NOMO-1 (cell line): Measurements from ENCODE around the gene GRM1.

Experiments
- DNase-seq, 2 experiments: peaks; one replicate each; lab custom pipeline; 2025; ENCODE audit not compliant: unreplicated experiment in 2 of 2; lab: John Stamatoyannopoulos, UW

Gene GRM1

DNA sequence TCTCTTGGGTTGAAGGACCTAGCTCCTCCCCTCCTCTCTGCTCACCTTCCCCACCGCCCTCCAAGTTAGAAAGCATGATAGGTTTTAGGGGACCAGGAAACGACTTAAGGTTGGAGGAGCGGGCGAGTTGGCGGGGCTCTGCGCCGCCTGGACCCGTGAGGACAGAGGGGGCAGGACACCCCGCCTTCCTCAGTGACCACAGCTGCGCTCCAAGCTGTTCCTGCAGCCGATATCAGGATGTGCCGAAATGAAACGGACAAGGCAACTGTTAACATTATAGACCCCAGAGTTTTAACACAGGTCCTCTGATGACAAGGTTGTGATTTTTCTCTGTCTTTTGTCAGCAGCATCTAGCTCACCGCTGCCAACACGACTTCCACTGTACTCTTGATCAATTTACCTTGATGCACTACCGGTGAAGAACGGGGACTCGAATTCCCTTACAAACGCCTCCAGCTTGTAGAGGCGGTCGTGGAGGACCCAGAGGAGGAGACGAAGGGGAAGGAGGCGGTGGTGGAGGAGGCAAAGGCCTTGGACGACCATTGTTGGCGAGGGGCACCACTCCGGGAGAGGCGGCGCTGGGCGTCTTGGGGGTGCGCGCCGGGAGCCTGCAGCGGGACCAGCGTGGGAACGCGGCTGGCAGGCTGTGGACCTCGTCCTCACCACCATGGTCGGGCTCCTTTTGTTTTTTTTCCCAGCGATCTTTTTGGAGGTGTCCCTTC is at the start of gene GRM1:
Gene GRM1, plus strand, starts transcription at position 212 of the 722 bp plus-strand sequence. Its CDS starts 456 bp downstream, at position 668.
- DNase-seq, result no peak

DNA sequence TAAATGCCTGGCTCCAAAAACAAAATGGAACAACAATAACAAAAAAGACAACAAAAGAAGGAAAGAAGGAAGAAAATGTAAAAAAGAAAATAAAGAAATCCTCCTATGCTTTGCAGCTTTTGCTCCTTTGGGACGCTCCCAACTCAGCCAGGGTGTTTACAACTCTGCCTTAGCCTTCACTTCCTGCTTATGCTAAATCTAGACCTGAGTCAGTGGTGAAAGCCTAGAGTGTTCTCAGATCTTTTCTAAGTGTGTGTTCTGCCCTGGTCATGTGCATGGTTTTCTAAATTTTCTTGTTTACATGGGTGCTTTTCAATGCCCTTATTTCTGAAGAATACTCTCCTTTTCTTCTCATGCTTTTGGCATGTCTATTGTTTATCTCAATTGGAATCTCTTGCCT is 19.5 kb upstream of the GRM1 start:
- DNase-seq, result no peak

DNA sequence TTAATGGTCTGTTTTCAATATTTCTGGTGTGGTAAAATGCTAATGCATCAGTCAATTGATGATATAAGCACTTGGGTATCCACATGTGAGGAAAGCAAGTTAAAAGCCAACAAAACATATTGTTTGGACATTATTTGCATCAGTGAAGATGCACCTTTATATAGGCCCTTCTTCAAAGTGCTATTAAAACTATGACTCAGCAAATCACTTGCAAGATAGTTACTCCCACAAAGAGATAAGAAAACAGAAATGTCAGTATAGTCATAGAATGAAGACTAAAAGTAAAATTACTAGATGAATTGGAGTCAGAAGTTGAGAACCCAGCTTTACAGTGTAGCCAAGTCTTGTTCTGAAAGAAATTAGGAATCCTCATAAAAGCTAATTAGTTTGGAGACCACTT is 14.6 kb upstream of the GRM1 start:
- no peak for DNase-seq

DNA sequence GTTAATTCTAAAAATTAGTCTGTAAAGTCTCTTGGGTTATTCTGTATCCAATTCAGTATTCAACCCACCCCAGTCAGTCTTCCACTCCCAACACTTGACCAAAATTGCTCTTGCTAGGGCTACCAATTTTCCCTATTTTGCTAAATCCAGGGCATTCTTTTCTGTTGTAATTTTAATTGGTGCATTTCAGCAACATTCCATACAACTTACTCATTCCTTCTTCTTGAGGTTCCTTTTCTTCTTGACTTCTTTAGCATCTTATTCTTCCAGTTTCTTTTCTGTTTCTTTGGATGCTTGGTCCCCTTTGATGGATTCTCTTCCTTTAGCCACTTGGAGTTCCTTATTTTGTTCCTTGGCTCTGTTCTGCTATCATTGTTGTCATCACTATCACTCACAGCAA is 11.2 kb upstream of the GRM1 start:
- DNase-seq, result no peak

DNA sequence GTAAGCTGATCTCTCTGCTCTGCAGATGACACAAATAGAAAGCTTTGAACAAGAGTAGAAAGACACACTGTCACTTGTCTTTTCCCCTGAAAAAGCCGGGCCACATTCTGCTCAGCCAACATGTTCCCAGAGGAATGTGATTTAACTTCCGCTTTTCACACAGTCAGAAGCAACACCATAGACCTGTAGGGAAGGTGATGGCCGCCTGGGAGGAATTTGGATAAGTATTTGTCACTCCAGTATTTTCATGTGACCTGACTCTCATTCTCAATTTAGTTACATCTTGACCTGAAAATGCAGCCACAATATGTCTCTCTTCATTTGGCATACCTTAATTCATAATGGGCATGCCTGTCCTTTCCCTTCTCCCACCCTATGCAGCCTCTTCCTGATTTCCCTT is 2.0 kb upstream of the GRM1 start:
- DNase-seq, result no peak

DNA sequence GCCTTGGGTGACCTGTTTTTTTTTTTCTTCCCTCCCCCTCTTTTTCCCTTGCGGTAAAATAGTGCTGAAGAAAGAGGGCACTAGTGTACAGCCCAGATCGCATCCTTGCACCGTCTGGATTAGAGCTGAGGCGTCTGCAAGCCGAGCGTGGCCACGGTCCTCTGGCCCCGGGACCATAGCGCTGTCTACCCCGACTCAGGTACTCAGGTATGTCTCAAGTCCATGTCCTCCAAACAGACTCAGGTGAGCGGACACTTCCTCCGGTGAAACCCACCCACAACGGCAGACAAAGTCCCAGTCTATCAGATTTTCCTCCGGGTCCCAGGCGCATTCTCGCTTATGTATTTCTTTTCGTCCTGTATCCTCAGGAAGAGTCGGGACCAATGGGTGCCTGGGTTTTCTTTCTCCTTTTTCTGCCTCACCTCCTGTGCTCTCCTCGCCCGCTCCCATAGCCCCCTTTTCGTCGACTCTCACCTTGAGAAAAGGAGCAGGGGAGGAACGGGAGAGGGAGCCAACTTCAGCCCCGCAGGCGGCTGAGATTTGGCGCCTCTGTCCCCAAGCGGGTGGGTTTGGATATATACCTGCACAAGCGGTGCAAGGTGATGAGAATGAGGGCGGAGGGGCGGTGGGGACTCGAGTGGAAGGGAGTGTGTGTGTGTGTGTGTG is 1.1 kb upstream of the GRM1 start:
- DNase-seq, result no peak

DNA sequence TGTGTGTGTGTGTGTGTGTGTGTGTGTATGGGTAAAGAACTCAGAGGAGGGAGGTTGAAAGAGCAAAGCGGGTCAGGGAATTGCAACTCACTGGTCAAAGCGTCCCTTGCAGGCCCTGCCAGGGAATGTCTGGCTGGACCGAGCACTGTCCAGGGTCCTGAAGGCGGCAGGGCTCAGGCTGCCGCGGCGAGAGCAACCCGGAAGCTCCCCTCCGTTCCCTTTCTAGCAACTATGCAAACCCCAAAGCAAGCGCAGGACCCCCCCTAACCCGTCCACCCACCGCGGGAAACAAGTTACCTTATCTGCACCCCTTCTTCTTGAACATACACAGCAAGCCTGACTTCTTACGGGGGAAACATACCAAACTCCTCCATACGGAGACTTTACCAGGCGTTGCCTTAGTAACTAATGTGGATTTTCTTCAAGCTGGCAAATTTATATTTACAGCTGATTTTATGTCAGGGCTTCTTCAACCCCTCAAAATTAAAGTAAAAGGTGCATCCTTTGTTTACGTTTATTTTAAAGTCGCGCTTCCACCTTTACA is 538 bp upstream of the GRM1 start:
- DNase-seq, result peak; percentile 9 to 20

DNA sequence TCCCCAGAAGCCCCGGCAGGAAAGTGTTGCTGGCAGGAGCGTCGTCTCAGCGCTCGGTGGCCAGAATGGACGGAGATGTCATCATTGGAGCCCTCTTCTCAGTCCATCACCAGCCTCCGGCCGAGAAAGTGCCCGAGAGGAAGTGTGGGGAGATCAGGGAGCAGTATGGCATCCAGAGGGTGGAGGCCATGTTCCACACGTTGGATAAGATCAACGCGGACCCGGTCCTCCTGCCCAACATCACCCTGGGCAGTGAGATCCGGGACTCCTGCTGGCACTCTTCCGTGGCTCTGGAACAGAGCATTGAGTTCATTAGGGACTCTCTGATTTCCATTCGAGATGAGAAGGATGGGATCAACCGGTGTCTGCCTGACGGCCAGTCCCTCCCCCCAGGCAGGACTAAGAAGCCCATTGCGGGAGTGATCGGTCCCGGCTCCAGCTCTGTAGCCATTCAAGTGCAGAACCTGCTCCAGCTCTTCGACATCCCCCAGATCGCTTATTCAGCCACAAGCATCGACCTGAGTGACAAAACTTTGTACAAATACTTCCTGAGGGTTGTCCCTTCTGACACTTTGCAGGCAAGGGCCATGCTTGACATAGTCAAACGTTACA is 817 bp downstream of the GRM1 start:
- DNase-seq, result no peak

DNA sequence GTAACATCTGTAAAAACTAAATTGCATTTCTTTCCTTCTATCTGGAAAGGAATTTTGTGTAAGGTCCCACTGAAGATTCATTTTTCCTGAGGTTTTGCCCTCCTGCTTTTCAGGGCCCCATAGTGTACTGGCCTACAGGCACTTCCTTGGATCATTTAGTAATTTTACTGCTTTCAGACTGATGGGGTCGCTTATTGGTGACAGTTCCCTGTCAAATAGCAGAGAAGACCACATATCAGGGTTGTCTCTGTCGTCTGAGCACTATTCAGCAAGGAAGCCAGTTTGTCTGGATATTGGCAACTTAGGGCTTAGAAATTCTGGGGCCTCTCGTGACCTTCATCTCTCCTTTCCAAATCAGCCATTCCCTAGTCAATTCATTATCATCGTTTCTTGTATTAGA is 3.5 kb downstream of the GRM1 start:
- no peak for DNase-seq

DNA sequence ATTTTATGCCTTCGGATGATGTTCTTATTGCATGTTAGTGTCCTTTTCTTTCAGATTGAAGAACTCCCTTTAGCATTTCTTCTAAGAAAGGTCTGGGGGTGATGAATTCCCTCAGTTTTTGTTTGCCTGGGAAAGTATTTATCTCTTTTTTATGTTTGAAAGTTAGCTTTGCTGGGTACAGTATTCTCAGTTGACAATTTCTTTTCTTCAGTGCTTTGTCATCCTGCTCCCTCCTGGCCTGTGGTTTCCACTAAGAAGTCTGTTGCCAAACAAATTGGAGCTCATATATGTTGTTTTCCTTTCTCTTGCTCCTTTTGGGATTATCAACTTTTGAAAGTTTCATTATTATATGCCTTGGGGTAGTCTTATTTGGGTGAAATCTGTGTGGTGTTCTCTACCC is 11.5 kb downstream of the GRM1 start:
- no peak for DNase-seq

DNA sequence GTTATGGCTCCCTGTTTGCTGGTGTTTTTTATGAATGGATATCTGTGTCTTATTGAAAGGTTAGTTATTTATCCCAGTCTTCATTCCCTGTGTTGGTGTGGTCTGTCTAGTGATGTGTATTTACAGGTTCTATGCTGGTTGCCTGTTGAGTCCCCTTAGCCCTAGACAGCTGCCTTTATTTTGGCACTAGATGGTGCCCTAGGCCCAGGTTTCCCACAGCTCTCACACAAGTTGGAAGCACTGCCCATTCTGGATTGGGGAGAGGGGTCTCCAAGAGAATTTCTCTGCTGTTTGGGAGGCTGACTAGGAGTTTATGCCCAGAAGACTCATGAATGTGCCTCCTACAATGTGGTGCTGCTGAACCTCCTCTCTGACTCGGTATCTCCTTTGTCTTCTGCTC is 12.4 kb downstream of the GRM1 start:
- no peak for DNase-seq

DNA sequence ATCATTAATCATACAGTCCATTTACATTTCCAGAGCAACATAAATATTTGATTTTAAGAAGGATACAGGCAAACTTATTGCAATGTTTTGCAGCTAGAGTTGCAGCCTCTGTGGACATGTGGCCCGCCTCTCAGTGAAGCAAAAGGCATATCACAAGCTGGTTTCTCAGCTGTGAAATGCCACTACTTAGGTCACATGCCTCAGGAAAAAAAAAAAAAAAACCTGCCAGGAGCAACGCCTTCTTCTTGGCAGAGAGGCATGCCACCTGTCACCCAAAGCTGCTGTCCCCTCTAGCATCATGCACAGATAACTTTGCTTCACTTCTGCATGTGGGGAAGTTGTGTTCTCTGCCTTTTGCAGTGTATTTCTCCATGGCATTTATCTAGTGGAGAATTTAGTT is 18.5 kb downstream of the GRM1 start:
- DNase-seq, result no peak

DNA sequence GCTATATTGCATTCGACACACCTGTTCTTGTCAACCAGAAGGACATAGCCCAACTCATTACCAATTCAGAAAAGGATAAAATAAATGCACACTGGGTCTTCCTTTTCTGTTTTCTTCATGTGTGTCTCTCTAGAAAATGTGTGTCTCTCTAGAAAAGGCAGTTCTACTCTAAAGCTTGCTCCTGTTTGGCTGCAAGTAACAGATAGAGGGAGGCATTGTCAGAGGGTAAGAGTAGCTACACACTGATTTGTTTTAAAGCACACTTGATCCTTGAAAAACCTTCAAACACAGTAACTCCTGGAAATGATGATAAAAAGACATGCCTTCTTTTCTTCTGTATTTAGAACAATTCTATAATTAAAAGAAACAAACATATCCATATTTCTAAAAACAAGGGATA is 21.3 kb downstream of the GRM1 start:
- no peak for DNase-seq

DNA sequence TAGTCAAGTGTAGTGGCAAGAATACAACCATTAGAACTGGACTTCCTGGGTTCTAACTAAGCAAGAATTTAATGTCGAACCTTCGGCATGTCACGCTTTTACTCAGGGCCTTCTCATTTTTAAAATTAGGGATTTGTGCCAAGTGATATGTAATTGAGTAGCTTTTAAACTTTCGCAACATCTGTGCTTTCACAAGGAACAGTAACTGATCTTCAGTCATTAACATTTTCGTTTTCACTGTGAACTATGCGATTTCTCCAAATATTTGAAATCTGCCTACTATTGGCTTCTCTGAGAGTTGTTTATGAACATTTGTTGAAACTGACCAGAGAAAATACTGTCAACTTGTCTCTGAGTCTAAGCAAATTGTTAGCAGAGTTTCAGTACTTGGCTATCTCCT is 27.6 kb downstream of the GRM1 start:
- DNase-seq, result peak; percentile 4 to 34

DNA sequence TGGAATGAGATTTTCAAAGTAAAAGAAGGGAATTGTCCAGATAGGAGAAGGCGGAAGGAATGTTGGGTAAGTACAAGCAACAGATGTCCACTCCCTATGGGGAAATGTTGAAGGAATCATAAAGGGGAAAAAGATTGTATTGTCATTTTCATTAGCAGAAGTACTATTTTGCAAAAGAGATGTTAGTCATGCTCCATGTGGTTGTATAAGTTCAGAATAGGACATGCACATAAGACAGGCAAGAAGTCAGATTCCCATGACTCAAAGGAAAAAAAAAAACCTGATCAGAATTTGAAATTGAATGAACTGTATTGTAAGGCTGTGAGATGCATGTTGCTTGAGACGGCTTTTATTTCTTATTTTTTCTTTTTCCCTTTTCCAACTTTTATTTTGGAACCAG is 36.8 kb downstream of the GRM1 start:
- no peak for DNase-seq

DNA sequence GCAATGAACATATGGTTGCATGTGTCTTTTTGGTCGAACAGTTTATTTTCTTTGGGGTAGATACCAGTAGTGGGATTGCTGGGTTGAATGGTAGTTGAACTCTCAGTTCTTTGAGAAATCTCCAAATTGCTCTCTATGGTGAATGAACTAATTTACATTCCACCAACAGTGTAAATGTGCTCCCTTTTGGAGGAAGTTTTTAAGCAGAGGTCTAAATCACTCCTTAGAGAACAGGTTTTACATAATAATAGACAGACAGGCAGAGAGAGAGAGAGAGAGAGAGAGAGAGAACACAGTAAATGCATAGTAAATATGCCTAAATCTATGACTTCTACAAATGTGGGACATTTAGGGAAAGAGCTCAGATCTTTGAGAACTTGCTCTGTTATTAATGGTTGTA is 37.6 kb downstream of the GRM1 start:
- no peak for DNase-seq

DNA sequence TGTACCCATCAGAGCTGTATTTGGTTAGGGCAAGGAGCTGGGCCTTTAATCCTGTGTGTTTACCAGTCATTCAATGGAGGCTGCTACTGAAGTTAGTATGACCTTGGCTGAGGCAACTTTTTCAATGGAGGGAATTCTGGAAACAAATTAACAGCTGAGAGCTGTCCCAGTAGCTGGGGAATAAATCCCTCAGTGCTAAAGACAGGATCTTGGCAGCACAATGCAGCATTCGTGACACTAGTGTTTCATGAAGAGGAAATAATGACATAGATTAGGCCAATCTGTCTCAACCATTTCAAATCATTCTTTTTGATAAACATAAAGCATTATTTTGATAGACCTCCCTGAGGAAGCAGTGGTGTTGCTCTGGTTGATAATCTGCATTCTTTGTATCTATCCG is 42.9 kb downstream of the GRM1 start:
- no peak for DNase-seq

DNA sequence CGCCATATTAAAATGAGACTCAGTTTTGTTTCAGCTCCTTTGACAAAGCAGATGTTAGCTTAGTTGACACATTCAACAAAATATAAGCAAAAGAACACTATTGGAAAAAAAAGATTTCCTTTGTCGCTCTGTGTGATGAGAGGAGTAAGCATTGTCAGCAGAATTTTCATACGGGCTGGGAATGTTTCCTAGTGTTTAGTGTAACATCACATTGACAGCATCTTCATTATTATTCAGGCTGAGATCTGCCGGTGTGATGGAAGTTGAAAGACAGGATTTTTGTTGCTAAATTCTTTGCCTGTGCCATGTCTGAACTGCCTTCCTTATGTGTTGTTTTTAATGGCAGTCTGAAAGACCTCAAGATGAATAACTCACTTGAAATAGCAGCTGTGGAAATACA is 49.1 kb downstream of the GRM1 start:
- DNase-seq, result no peak

DNA sequence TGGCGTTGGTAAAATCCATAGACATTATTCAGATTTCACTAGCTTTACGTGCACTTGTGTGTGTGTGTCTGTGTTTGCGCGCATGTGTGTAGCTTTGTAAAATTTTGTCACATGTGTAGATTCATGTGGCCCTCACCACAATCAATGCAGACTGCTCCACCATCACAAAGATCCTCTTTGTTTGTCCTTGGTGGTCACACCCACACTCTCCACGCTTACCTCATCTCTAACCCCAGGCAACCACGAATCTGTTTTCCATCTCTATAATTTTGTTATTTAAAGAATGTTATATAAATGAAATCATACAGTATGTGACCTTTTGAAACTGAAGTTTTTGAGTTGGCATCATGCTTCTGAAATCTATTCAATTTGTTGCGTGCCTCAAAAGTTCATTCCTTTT is 58.5 kb downstream of the GRM1 start:
- DNase-seq, result no peak

DNA sequence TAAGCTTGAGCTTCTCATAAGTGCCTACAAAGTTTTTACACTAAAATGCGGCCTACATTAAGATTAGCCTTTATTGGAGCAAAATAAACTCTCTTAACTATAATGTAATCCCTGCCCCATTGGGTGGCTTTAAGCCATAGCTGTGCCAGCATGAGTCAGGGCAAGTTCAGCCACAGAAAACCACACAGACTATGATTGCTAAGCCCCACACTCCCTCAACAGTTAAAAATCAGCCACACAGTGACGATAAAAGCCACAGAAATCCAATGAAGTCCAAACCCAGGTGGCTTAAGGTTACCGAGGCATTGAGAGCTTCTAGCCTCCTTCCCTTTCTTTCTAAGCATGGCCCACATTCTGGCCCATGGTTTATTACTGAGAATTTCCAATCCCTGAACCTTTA is 61.6 kb downstream of the GRM1 start:
- no peak for DNase-seq

DNA sequence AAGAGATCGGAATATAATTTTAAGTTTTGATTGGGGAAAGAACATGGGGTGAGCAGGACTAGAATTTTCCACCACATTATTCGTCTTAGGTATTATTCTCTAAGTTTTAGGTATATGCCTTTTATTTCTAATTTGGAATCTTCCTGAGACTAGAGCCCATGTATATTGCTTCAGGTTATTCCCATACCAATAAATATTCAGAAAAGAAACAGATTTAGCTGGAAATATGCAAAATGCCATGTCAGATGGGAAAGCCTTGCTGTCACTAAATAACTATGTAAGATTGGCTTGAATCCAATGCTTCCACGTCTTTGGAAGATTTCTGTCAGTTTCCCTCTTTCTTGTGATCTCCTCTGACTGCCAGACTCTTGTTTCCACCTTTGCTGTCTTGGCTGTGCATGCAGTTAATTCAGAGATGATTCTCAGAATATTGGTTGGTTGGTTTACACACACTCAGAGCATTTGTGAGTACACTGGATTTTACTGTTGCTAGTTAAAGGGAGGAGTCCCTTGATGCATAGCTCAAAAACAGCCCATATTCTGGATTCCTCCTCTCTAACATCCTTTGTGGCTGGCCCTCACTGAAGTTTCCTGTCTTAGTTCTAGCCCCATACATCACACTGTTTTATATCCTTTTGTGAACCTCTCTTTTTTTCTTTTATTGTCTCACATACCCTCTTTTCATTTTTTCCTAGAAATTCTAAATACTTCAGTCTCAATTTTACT is 64.3 kb downstream of the GRM1 start:
- DNase-seq, result no peak
